Dermis microvascular lymphatic vessel endothelial cell (primary cell): ENCODE data around the gene MAN1C1. TPM values are rescaled to one million over a fixed set of nuclear protein-coding genes. Genes with fewer than 3 reads are reported as not detected.
"Not testable (repeated sequence)": the region's sequence is repeated elsewhere in the genome, so short reads cannot be mapped to it uniquely, and the experiment has no call there.

Source experiments
- DNase-seq, 2 donors: peaks; one replicate each; pipeline versions ENCODE4 v3.0.0 to v3.0.0-alpha.2; 2010; ENCODE audit warnings: low read depth in 2 of 2
- total RNA-seq: library from RNA; depleted of rRNA; stranded (reverse); fragments of >200 nt; gene quantifications from 2 replicates; pipeline ENCODE4 v1.2.1, GENCODE V29; 2014

MAN1C1 gene
- total RNA-seq, 1 donor from 2014 or later = 0.26 TPM

DNA sequence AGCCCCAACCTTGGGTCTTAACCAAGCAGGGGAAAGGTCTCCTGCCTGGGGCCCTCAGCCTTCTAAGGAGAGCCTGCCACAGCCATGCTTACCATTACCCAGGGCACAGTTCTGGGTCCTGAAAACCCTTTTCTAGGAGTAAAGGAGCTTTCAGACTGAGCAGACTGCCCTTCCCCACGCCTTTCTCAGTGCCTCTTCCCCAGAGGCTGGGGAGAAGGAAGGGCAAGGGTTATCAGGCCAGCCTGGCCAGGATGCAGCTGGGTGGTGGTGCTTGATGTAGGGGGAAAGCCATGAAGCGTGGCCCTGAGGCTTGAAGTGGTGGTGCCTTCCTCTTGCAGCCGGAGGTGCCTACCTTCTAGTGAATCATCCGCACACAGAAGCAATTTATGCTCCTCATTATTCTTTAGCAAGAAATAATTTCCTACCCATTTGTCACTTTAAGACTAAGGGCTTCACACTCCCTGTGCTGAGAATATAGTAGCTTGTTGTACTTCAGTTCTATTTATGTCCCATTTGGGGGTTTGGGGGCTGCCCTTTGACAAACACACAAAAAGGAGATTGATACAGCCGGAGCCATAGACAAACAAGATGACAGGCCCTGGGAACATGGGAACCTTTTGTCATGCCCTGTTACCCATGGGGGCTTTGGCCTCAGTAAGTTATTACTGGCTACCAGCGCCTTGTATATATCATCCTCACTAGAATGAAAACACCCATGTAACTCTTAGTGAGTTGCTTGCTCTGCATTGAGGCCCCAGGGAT lies 40.7 kb downstream of the MAN1C1 start:
- peak in 1 of 2 donors; percentile 58 for DNase-seq

DNA sequence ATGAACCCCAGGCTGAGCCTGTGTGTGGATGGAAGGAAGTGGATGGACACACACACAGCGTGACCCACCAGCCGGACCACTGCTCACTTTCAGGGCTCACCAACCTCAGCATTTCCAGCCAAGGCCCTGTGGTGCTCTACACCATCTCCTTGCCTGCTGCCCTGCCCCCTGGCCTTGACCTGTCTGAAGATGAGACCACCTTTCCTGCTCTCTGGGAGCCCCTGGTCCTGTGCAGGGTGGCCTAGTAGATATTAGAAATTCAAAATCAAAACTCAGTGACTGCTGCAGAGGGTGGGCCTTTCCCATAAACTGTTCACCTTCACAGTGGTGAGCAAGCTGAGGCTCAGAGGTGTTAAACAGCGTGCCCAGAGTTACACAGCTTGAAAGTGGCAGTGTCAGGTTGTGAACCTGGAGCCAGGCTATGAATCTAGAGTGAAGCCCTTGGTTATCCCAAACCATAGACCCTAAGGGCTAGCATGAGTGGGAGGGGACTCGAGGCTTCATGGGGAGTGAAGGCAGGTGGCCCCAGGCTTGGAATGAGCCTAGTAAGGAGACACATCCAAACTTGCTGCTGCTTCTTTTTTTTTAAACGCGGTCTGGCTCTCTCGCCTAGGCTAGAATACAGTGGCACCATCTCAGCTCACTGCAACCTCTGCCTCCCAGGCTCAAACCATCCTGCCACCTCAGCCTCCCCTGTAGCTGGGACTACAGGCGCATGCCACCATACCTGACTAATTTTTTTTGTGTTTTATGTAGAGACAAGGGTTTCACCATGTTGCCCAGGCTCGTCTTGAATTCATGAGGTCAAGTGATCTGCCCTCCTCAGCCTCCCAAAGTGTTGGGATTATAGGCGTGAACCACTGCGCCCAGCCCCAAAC lies 41.5 kb downstream of the MAN1C1 start:
- no peak for DNase-seq

DNA sequence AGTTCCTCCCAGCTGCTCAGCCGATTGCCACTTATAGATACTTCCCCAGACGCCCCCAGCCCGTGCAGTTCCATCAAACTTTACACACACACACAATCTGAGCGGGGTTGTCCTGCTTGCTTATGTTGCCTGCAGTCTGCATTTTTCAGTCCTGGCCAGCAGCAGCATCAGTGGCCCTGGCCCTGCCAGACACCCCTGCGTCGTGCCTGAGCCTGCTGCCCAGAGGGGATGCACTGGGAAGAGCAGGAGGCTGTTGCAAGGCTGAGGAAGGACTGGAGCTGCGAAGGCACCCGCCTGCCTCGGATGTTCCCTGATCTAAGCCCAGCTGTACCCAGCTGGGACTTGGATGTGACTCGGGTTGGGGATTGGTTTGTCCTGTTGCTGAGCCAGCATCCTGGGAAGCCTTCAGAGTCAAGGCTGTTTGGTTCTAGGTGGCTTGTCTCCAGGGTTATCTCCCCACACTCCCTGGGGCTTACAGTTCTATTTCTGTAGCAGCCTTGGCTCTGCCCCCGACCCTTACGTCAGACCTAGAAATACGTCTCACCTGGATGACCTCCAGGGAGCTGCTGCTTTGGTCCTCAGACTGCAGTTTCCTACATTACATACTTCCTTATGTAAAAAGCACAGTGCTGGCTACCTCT lies 42.3 kb downstream of the MAN1C1 start:
- no peak for DNase-seq

DNA sequence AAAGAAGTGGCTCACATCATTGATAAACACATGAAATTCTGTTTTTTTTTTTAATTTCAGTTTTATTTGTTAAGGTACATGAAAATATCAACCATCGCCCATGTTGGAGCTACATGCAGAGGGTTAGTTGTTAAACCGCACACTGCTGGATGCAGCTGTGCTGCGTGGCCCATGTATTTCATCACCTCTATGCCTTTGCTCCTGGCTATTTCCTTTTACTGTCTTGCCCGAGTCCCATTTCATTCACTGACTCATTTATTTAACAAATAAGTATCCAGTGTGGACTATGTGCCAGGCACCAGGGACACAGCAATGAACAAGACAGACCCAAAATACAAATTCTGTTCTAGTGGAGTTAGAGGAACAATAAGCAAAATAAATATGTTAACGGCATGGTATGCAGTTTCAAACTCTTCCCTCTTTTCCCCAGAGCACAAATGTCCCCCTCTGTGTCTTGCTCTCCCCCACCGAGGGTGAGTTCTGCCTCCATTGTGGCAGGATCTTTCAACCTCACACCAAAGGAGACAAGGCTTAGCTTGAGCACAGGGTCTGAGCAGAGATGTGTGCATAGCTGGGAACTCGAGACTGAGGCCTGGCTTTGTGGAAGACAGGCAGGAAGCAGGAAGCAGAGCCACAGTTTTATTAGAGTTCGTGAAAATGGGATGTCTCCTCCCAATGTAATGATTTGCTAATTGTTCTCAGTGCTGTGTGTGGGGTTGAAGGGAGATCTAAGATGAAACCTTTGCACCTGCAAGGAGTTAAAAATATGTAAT lies 44.6 kb downstream of the MAN1C1 start:
- DNase-seq = peak in 1 of 2 donors; percentile 20

DNA sequence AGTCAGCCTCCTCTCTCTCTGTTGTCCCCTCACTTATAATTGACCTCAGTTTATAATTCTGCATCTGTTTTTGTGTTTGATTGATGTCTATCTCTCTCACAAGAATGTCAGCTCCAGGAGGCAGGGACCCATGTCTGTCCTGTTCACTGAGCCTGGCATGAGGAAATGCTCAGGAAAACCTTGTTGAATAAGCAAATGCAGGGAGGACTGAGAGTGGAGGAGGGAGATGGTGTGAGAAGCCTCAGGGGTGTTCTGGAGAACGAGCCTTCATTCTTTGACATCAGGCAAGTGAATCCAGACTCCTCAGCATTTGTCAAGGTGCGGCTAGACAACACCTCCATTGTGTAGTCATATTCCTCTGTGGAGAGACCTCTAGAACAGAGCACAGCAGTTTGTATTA lies 45.5 kb downstream of the MAN1C1 start:
- DNase-seq = no peak

DNA sequence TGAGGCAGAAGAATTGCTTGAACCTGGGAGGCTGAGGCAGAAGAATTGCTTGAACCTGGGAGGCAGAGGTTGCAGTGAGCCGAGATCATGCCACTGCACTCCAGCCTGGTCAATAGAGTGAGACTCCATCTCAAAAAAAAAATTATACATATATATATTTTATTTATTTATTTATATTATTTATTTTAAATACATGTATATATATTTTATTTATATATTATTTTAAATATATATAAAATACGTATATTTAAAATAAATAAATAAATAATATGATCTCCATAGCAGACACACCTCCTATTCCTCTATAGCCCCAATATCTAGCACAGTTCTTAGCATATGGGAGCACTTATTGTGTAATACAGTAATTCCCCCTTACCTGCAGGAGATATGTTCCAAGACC lies 46.4 kb downstream of the MAN1C1 start:
- DNase-seq = not testable (repeated sequence)

DNA sequence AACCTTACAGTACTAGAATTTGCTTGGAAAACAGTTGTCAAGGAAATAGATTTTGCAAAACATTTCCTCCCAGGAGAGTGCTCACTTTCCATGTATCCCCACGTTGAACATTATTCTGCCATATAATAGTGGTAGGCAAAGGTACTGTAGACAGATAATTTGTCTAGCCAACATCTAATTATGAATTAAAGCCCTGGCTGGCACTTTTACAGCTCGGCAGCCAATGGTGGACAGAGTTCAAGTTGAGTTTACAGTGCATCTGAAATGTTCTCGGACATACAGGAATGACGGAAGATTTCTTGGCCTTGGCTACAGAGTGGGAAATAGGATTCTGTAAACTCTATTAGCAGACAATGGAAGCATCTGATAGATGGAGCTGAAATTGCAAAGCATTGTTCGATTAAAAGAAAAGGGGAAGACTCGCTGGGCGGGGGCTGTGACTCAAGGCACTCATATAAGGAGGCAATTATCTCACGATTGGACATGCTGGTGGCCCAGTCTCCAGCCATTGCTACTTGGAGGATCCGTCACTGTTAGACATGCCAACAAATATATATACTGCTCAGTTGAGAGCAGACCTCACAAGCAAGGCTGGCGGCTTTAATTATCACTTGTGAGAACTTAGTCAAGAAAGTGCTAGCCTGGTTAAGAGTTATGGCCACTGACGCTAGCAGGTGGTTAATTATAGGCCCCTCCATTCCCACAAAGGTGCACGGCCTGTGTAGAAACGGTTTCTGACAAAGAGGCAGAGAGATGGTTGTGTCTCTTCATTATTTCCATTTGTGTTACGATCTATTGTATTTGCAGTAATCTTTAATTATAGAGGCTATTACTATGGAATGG lies 48.0 kb downstream of the MAN1C1 start:
- DNase-seq = peak; percentile 64 to 82

DNA sequence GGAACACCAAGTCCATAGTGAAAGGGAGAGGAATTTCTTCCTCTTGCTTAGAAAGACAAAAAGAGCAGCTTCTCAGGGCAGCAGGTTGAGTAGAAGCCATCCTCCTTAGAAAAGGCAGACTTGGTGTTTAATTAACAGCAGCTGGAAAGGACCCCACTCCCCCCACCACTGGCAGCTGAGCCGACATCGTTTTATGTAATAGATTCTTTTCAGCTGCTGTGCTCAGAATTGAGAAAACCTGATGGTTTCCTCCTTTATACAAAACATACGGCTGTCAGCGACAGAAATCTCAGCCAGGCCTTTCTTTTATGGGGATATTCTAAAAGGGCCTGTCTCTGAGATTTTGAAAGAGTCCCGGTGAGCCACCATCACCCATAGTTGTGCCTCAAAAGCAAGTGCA lies 49.9 kb downstream of the MAN1C1 start:
- no peak for DNase-seq

DNA sequence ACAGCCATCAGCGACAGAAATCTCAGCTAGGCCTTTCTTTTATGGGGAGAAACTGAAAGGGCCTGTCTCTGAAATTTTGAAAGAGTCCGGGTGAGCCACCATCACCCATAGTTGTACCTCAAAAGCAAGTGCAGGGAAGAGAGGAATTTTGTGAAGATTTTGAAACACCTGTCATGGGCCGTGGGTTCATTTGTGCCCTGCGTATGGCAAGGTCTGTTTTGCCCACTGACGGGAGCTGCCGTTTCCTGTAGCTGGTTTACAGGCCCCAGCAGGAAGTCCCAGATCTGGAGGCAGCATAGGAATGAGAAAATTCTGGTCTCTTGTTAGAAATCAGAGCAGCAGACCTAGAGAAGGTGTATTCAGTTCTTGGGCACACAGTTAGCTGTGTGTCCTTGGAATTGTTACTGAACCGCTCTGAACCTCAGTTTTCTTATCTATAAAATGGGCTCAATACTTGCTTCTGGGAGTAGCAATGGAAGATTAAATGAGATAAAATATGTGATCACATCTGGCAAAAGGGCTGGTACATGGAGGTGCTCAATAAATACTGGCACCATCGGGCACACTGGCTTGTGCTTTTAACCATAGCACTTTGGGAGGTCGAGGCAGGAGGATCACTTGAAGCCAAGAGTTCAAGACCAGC lies 52.5 kb downstream of the MAN1C1 start:
- DNase-seq = no peak

DNA sequence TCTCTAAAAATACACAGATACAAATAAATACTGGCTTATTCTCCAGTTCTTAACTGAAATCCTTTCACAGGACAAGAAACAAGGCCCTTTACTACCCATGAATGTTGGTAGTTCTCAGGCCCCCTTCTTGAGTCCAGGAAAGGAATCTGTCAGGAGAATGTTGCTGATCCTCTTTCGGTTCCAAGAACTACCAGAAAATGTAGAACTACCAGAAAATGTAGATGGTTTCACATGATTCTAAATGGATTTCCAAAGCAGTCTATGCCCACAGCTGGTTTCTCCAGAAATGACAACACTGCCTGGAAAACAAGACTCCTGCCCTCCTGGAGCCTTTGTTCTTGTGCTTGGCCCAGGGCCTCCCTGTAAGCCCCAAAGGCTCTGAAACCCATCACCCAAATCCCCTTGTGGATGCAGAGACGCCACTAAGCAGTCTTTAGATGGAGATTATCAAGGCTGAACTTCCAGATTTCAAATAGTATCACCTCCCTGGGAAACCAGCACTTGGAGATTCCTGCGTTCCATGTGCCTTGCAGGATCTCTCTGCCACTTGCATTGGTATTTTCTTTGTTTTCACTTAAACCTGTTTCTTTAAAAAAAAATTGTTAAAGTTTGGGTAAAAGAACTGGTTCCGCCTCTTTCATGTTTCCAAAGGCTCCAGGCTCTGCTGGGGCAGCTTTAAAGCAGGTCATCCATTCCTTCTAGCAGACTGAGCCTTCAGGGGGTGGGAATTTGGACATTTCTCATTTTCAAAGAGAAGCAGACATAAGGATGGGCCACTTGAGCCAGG lies 53.4 kb downstream of the MAN1C1 start:
- no peak for DNase-seq

DNA sequence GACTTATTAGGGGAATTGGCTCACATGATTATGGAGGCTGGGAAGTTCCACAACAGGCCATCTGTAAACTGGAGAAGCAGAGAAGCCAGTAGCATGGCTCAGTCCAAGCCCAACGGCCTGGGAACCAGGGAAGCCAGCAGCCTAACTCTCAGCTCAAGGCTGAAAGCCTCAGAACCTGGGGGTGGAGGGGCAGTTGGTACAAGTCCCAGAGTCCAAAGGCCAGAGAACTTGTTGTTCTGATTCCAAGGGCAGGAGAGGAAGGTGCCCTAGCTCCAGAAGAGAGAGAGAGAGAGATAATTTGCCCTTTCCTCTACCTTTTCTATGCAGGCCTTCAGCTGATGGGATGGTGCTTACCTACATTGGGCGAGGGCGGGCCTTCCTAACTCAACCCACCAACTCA lies 55.3 kb downstream of the MAN1C1 start:
- no peak for DNase-seq

DNA sequence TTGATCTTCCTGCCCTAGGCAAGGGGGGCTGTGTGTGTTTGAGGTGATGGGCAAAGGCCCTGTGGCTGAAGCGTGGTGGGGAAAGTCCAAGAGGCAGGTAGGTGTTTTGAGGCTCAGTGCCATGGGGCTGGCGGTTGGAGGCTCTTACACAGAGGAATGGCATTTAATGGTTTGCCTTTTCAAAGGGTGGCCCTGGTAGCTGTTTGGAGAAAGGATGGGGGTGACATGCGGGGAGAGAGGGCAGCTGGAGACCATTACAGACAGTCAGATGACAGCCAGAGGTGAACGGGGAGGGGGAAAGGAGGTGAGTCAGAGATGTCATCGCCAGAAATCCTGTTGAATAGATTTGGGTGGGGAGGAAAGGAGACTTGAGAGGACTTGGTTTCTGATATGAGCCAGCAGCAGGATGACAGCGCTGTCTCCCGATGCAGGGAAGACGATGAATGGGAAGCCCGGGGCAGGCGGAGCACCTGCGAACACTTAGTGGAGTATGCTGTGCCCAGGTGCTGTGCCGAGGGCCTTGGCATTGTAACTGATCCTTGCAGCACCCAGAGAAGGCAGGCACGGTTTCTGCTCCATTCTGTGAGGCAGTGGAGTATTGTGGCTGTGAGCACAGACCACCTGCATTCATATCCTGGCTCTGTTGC lies 56.3 kb downstream of the MAN1C1 start:
- no peak for DNase-seq

DNA sequence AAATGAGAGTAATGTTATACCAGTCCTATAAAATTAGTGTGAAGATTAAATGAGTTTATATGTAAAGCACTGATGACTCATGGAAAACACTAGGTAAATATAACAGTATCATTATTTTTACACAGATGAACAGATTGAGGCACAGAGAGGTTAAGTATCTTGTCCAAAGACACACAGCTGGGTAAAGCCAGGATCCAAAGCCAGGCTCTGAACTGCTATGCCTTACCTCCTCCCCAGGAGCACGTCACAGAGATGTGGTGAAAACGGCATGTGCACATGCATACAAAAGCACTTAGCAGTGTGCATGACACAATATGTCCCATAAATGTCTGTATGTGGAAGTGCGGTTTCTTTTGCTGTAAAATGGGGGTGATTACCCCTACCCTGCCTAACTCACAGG lies 56.9 kb downstream of the MAN1C1 start:
- DNase-seq = no peak

DNA sequence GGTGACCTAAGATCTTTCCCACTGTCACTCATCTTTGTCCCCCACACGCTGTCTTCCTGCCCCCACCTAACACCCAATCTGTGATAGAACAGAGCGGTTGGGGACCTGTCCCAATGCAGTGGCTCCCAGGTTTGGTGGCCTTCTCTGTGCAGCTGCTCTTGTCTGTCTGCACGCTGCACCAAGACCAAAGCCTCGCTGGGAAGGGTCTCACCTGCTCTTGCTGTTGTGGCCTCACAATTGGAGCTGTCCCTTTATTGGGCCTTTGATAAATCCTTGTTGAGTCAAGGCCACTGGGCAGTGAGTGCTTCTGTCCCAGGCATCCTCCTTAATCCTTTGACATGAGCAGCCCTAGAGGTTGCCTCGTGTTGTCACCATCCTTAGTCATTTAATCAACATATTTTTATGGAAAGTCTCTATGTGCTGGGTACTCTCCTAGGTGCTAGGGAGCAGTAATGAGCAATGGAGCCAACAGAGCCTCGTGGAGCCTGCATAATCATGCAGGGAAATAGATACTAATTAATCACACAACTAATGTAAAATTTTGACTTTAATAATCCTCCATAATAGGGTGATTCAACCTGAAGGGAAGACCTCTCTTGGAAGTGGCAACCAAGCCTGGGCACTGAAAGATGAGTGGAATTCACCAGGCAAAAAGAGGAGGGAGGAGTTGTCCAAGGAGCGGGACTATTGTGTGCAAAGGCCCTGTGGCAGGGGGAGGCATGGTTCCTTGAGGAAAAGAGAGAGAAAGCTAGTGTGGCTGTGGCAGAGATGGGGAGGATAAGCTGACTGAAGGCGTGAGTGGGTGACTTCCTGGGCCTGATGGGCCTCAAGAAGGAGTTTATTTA lies 57.6 kb downstream of the MAN1C1 start:
- no peak for DNase-seq

DNA sequence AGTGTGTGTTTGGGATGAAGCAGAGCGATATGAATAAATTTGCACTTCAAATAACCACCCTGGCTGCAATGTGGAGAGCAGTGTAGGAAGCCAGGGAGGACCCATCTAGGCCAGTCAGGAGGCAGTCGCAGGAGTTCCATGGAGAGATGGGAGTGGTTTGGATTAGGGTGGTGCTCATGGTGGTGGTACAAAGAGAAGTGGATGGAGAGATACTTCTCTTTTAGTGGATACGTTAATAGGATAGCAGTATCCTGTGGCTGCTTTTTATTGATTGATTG lies 58.2 kb downstream of the MAN1C1 start:
- DNase-seq = no peak

DNA sequence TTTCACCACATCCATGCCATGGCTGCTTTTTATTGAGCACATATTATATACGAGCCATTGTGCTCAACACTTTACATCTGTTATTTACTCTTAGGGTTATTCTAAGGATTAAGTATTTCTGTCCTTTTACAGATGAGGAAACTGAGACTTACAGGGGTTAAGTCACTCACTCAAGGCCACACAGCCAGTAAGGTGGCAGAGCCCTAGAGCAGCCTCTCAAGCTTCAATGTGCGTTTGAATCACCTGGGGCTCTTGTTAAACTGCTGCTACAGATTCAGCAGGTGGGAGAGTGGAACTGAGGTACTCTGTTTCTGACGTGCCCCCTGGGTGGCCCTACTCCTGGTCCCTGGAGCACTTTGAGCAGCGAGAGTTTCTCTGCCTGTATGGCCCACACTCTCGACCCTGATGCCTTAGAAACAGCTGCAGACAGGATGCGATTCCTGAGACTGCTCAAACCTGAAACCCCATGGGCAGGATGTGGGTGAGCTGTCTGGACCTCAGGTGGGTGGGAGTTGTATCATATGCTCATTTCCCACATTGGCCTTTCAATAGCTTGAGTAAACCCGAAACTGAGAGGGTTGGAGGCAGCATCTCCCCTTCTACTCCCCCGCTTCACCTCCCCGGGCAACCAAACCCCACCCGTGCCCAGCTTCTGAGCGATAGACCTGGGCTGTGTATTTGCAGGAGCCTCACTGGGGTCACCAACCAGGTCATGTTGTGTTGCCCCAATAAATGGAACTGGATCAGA lies 59.3 kb downstream of the MAN1C1 start:
- no peak for DNase-seq

DNA sequence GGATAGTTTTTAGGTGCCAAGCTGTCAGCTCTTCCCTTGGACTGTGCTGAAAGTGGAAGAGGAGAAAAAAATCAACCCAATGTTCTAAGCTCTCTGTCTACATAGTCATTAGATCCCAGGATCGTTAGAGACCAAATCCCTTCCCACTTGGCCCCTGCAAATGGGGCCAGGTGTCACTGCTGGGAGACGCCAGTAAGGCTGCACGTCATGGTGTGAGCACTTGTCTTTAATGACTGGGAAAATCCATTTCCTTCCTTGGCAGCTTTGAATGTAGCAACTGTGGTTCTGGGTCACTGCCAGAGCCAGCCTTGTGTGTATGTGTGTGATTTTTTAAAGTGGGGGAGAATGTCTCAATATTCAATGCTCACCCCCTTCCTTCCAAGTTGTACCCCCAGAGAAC lies 59.9 kb downstream of the MAN1C1 start:
- peak; percentile 16 to 46 for DNase-seq
